ENCODE results near the gene GRAMD1A.

GRCh38 chr19:35058370-35058769 lies 58.2 kb downstream of the GRAMD1A start:
- TF ChIP-seq POLR2AphosphoS5 (IDR thresholded peaks at IDR 0.05; ENCODE audit: borderline replicate concordance, low read depth, low read length) (no peak), EZH2 (IDR thresholded peaks at IDR 0.05) (no peak), FOXP2 (optimal IDR thresholded peaks at IDR 0.05; ENCODE audit: control extremely low read depth, extremely low read length, insufficient read depth) (no peak)
